ENCODE data around the gene XRN2. TPM values are rescaled to one million over a fixed set of nuclear protein-coding genes. Genes with fewer than 3 reads are reported as not detected.

Gene XRN2
- total and polyA plus RNA-seq, 2 of the 13 experiments (the other 11 are each of a cell fraction or from before 2014, with no cell fraction given): 90.3 to 171 TPM

DNA sequence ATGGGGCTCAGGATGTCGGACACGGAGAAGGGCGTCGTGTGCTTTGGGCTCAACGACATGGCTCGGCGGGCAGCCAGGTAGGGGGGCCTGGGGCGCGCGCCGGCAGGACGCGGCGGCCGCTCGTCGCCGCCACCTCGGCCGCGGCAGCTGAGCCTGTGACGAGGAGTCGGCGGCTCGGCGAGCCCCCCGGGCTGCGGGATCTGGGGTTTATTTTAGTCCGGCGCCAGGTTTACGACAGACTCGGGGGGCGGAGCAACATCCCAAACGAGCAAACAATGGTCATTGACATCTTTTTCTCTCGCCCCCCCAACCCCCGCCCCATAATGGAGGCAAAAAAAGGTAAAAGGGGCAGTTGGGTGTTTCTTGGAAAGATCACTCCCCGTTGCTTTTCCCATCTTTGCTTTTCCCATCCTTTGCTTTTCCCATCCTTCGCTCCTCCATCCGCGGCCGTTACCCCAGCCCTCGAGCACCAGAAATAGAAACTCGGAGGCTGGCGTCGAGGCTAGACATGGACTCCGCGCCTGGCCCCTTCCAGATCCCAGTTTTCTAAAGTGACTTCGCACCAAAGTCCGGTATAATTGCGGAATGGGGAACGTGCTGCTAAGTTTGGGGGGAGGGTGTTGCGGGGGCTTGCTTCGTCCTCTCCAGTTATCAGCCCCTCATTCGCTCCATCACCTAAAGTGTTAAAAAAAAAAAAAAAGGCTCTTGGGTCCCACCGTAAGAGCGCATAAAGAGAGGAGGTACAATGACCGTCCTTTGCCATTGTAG, 94.4 kb downstream of the XRN2 start, which contains the start of gene NKX2-4 (continued):
- no peak for TF ChIP-seq ZNF136 (CRISPR knock-in tag; IDR thresholded peaks at IDR 0.05; ENCODE audit: low read depth)

- no TSS peak for BruUV-seq (replicated peaks)
- TF ChIP-seq ZNF530 (CRISPR knock-in tag; IDR thresholded peaks at IDR 0.05; ENCODE audit: low read depth) (no peak), PRMT3 (CRISPR knock-in tag; IDR thresholded peaks at IDR 0.05; ENCODE audit: borderline replicate concordance, low read depth) (no peak), ZNF563 (CRISPR knock-in tag; IDR thresholded peaks at IDR 0.05) (no peak), CSRNP2 (CRISPR knock-in tag; conservative IDR thresholded peaks at IDR 0.05; ENCODE audit: low read depth) (no peak), ZNF224 (CRISPR knock-in tag; IDR thresholded peaks at IDR 0.05) (no peak), POLR2AphosphoS2 (IDR thresholded peaks at IDR 0.05; ENCODE audit: low read depth, low read length) (no peak), ZNF639 (CRISPR knock-in tag; conservative IDR thresholded peaks at IDR 0.05) (no peak), REXO4 (CRISPR knock-in tag; IDR thresholded peaks at IDR 0.05; ENCODE audit: borderline replicate concordance) (no peak), AGO1 (IDR thresholded peaks at IDR 0.05; ENCODE audit: low read depth, low read length, poor library complexity, severe bottlenecking) (no peak), ZBTB21 (CRISPR knock-in tag; IDR thresholded peaks at IDR 0.05) (no peak), ZFP36L2 (CRISPR knock-in tag; IDR thresholded peaks at IDR 0.05) (no peak)
- TF ChIP-seq, protein P1, sequence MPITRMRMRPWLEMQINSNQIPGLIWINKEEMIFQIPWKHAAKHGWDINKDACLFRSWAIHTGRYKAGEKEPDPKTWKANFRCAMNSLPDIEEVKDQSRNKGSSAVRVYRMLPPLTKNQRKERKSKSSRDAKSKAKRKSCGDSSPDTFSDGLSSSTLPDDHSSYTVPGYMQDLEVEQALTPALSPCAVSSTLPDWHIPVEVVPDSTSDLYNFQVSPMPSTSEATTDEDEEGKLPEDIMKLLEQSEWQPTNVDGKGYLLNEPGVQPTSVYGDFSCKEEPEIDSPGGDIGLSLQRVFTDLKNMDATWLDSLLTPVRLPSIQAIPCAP (CRISPR knock-in tag; IDR thresholded peaks at IDR 0.05; ENCODE audit: low read depth): no peak
- TF ChIP-seq, protein P2, sequence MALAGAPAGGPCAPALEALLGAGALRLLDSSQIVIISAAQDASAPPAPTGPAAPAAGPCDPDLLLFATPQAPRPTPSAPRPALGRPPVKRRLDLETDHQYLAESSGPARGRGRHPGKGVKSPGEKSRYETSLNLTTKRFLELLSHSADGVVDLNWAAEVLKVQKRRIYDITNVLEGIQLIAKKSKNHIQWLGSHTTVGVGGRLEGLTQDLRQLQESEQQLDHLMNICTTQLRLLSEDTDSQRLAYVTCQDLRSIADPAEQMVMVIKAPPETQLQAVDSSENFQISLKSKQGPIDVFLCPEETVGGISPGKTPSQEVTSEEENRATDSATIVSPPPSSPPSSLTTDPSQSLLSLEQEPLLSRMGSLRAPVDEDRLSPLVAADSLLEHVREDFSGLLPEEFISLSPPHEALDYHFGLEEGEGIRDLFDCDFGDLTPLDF (CRISPR knock-in tag; IDR thresholded peaks at IDR 0.05): no peak
- DNase-seq (ENCODE audit: low spot score): no peak
- H3K27me3 ChIP-seq (ENCODE audit: control insufficient read depth in 1 of 2, insufficient read depth in 2 of 2, low read length in 2 of 2): no peaks in the 10 kb centered on the region
- H3K4me3 ChIP-seq (replicated peaks in 1 of 3; ENCODE audit: insufficient read depth in 1 of 3, low read depth in 2 of 3, low read length in 3 of 3): no peak overlapping the region
- no peak for FAIRE-seq
- no peaks in the 10 kb centered on the region for H3K9me3 ChIP-seq (ENCODE audit: low read length)
- POLR2A ChIA-PET: no interaction called here
- no peak overlapping the region for H3K9ac ChIP-seq (ENCODE audit: insufficient read depth, low read depth, low read length)
- no peaks in the 10 kb centered on the region for H4K20me1 ChIP-seq (ENCODE audit: insufficient read depth, low read length)
- H3K27ac ChIP-seq (ENCODE audit: extremely low read length, insufficient read depth, low read length): no peak overlapping the region
- no peaks in the 10 kb centered on the region for H3K79me2 ChIP-seq (ENCODE audit: insufficient read depth, low read length)
- no peaks in the 10 kb centered on the region for H3K36me3 ChIP-seq (replicated peaks in 1 of 2; ENCODE audit: control insufficient read depth in 1 of 2, insufficient read depth in 2 of 2, low read length in 2 of 2)
- 20% methylated on average over 10 of the region's 10 CpGs for WGBS (ENCODE audit: low lambda C conversion rate)
- intact Hi-C loops (cut with micrococcal nuclease; ENCODE audit: unreplicated experiment) (no loop called here), in situ Hi-C loops (cut with HindIII; ENCODE audit: extremely low pct_ligation_motif_present, low pct_unique_long_range_greater_than_20kb) (no loop called here)
- CTCF ChIA-PET (ENCODE audit: low intra/inter-chr PET ratio, low total read pairs): no interaction called here
- no peak for ATAC-seq
- no peak overlapping the region for H2AFZ ChIP-seq (ENCODE audit: low read length)
- H3K4me1 ChIP-seq (ENCODE audit: insufficient read depth, low read length): no peaks in the 10 kb centered on the region
- no peak overlapping the region for H3K4me2 ChIP-seq (ENCODE audit: low read depth, low read length)
Measured at GRCh38 chr20:21398109-21399004, 95.2 kb downstream of the XRN2 start.

Measured in HepG2 (cell line).